K562 (cell line): Measurements from ENCODE around the gene JUNB. TPM values are rescaled to one million over a fixed set of nuclear protein-coding genes. Genes with fewer than 3 reads are reported as not detected.

Experiments
- ATAC-seq: fragments of 200-7000 bp; cut with Tn5 transposase; 3 replicates; pipeline ENCODE4 v1.9.1; 2020; ENCODE audit warnings: moderate library complexity
- BruUV-seq: library from RNA; stranded (reverse); fragments of 400-500 nt; replicated peaks from 2 replicates; lab custom pipeline; 2021; lab: Mats Ljungman, UMichigan
- CTCF ChIA-PET: fragments of 300-600 bp; formaldehyde crosslinking; extraction: SDS; loops from one replicate; lab custom pipeline; 2021; ENCODE audit warnings: low intra/inter-chr PET ratio; lab: Yijun Ruan, JAX
- POLR2A ChIA-PET: fragments of 300-600, 350-650 bp; sonication (Branson Sonifier 250); formaldehyde crosslinking; extraction: SDS; loops from one replicate; lab custom pipeline; 2021; ENCODE audit warnings: antibody characterized with exemption, inconsistent platforms; lab: Yijun Ruan, JAX
- DNase-seq, 4 experiments: peaks; one replicate each; pipeline versions ENCODE4 v3.0.0 to v3.0.0-alpha.2; 2011 to 2018; ENCODE audit warnings: low spot score in 3 of 4, mixed read lengths in 3 of 4; ENCODE audit errors: extremely low read depth in 1 of 4
- FAIRE-seq: peaks from 2 replicates; lab custom pipeline; 2011; peaks lifted over from hg19 to GRCh38; lab: Jason Lieb, UNC
- H2AFZ ChIP-seq: 2 replicates; pipeline ENCODE4 v1.6.0; 2011; ENCODE audit warnings: low read depth, low read length, control low read depth, inconsistent platforms
- H3K27ac ChIP-seq: fragments of 200-600 bp; 3 replicates; pipeline ENCODE4 v1.8.0; 2011; ENCODE audit warnings: low read depth, mild to moderate bottlenecking, control low read depth, inconsistent platforms, low read length, moderate library complexity, mixed read lengths; ENCODE audit errors: extremely low read depth
- H3K27me3 ChIP-seq, 2 experiments: fragments of 300-600 bp in 1 of 2; 2 replicates in 1 of 2; 3 replicates in 1 of 2; pipeline versions ENCODE4 v1.6.0 to v1.8.0; 2011; ENCODE audit warnings: inconsistent platforms in 2 of 2, low read length in 2 of 2, mild to moderate bottlenecking in 1 of 2, mixed read lengths in 1 of 2, moderate library complexity in 1 of 2; ENCODE audit not compliant: control insufficient read depth in 2 of 2, insufficient read depth in 2 of 2
- H3K36me3 ChIP-seq: fragments of 300-600 bp; 3 replicates; pipeline ENCODE4 v1.8.0; 2011; ENCODE audit warnings: mild to moderate bottlenecking, low read length, inconsistent platforms; ENCODE audit not compliant: control insufficient read depth, insufficient read depth
- H3K4me1 ChIP-seq, 2 experiments: fragments of 200-600 bp in 1 of 2; replicated peaks in 1 of 2; 2 replicates in 1 of 2; 3 replicates in 1 of 2; pipeline versions ENCODE4 v1.5.1 to v1.8.0; 2011; ENCODE audit warnings: inconsistent platforms in 2 of 2, low read length in 2 of 2, mild to moderate bottlenecking in 1 of 2, mixed read lengths in 1 of 2, moderate library complexity in 1 of 2; ENCODE audit not compliant: control insufficient read depth in 2 of 2, insufficient read depth in 2 of 2
- H3K4me2 ChIP-seq: 2 replicates; pipeline ENCODE4 v1.6.1; 2011; ENCODE audit warnings: low read length, control low read depth, inconsistent platforms, mixed read lengths; ENCODE audit not compliant: insufficient read depth
- H3K4me3 ChIP-seq: fragments of 200-600 bp; sonication (generic), shearing (Covaris generic); 2 replicates; pipeline ENCODE4 v1.5.1; 2016; ENCODE audit warnings: control low read depth, inconsistent platforms
- H3K79me2 ChIP-seq: fragments of 200-600 bp; 3 replicates; pipeline ENCODE4 v1.8.0; 2011; ENCODE audit warnings: low read length, inconsistent platforms; ENCODE audit not compliant: control insufficient read depth, insufficient read depth
- H3K9ac ChIP-seq, 2 experiments: 2 replicates each; pipeline versions ENCODE4 v1.6.0 to v1.6.1; 2011; ENCODE audit warnings: low read depth in 2 of 2, low read length in 2 of 2, control low read depth in 1 of 2, inconsistent platforms in 1 of 2, mild to moderate bottlenecking in 1 of 2, mixed read lengths in 1 of 2; ENCODE audit not compliant: insufficient read depth in 1 of 2
- H3K9me1 ChIP-seq: one replicate; pipeline ENCODE4 v1.6.0; 2011; ENCODE audit warnings: inconsistent platforms, mild to moderate bottlenecking, low read length, moderate library complexity; ENCODE audit not compliant: control insufficient read depth, insufficient read depth
- H3K9me3 ChIP-seq: replicated peaks from 2 replicates; pipeline ENCODE4 v1.5.1; 2011; ENCODE audit warnings: low read depth, low read length, inconsistent platforms; ENCODE audit not compliant: control insufficient read depth, insufficient read depth
- H4K20me1 ChIP-seq: replicated peaks from 2 replicates; pipeline ENCODE4 v1.6.1; 2011; ENCODE audit warnings: low read length, inconsistent platforms, mixed read lengths; ENCODE audit not compliant: control insufficient read depth, insufficient read depth
- ARID2 ChIP-seq: fragments of 450-650 bp; IDR thresholded peaks from 2 replicates; pipeline ENCODE4 v1.6.1; 2017; ENCODE audit warnings: antibody characterized with exemption, mild to moderate bottlenecking
- DNMT1 ChIP-seq: fragments of 450-650 bp; IDR thresholded peaks from 2 replicates; pipeline ENCODE4 v1.6.1; 2016; ENCODE audit warnings: antibody characterized with exemption, mild to moderate bottlenecking
- FOXK2 ChIP-seq, 2 experiments: fragments of 450-650 bp; IDR thresholded peaks in 1 of 2; conservative IDR thresholded peaks in 1 of 2; 2 replicates each; pipeline ENCODE4 v1.6.1; 2016; ENCODE audit warnings: low read depth in 2 of 2, mild to moderate bottlenecking in 1 of 2
- FOXP4 ChIP-seq: sonication (generic); formaldehyde crosslinking; IDR thresholded peaks from 2 replicates; pipeline ENCODE4 v1.8.0; 2022; ENCODE audit warnings: mild to moderate bottlenecking, missing genetic modification reagents, borderline replicate concordance
- MAFK ChIP-seq: IDR thresholded peaks from 2 replicates; pipeline ENCODE4 v1.6.1; 2011; ENCODE audit warnings: low read length, improper control_type of control experiment
- MAZ ChIP-seq, 2 experiments: fragments of 450-650 bp in 1 of 2; sonication (generic) in 1 of 2; formaldehyde crosslinking; IDR thresholded peaks in 1 of 2; conservative IDR thresholded peaks in 1 of 2; 2 replicates each; pipeline versions ENCODE4 v1.4.0 to v1.5.0; 2020; ENCODE audit warnings: mild to moderate bottlenecking in 1 of 2, missing genetic modification reagents in 1 of 2
- TEAD2 ChIP-seq: fragments of 450-650 bp; IDR thresholded peaks from 2 replicates; pipeline ENCODE4 v1.6.1; 2016; ENCODE audit warnings: missing genetic modification characterization, control low read depth, missing compliant biosample characterization
- ZKSCAN1 ChIP-seq: fragments of 150-350 bp; IDR thresholded peaks from 2 replicates; pipeline ENCODE4 v1.6.1; 2016; ENCODE audit warnings: low read depth, low read length
- ZNF146 ChIP-seq: IDR thresholded peaks from one replicate; pipeline ENCODE4 v1.6.1; 2018; ENCODE audit warnings: missing compliant biosample characterization; ENCODE audit not compliant: unreplicated experiment
- ZNF253 ChIP-seq: fragments of 250-450 bp; sonication (Bioruptor Pico); conservative IDR thresholded peaks from 2 replicates; pipeline ENCODE4 v1.6.1; 2021; ENCODE audit warnings: mild to moderate bottlenecking
- ZNF384 ChIP-seq: IDR thresholded peaks from 2 replicates; pipeline ENCODE4 v1.6.1; 2012; ENCODE audit warnings: low read depth, low read length, improper control_type of control experiment
- ZNF449 ChIP-seq: fragments of 250-450 bp; sonication (Bioruptor Pico); IDR thresholded peaks from 2 replicates; pipeline ENCODE4 v1.8.0; 2022; ENCODE audit warnings: moderate library complexity, mild to moderate bottlenecking, inconsistent platforms
- ZNF551 ChIP-seq: fragments of 250-450 bp; sonication (Bioruptor Pico); IDR thresholded peaks from 2 replicates; pipeline ENCODE4 v1.5.0; 2021; ENCODE audit warnings: mild to moderate bottlenecking, moderate library complexity
- ZNF592 ChIP-seq: fragments of 450-650 bp; IDR thresholded peaks from 2 replicates; pipeline ENCODE4 v1.6.1; 2017; ENCODE audit warnings: antibody characterized with exemption, mild to moderate bottlenecking
- WGBS: fragments of 100-300 bp; shearing (Covaris generic); methylation state at CpG from one replicate; pipeline ENCODE4 v1.1.6; 2016; ENCODE audit warnings: low coverage, mixed read lengths; ENCODE audit not compliant: insufficient coverage; ENCODE audit errors: missing lambda C conversion rate; 5-methylcytosine and 5-hydroxymethylcytosine counted together
- in situ Hi-C: fragments of 300-500 bp; cut with MboI; formaldehyde crosslinking; loops from 4 replicates; pipeline ENCODE4 v1.15.0; 2018; ENCODE audit warnings: inconsistent platforms, mixed read lengths
- intact Hi-C: fragments of 100-400 bp; cut with micrococcal nuclease; formaldehyde crosslinking; loops from 2 replicates; pipeline ENCODE4 v1.14.2; 2022
- polyA plus RNA-seq, 8 experiments: library from polyadenylated mRNA; depleted of rRNA in 4 of 8; stranded (reverse) in 5 of 8; unstranded in 3 of 8; fragments of >200 nt; fragmentation: Nextera tagmentation in 2 of 8; fragmentation: Illumina TruSeq in 1 of 8; extraction: Ambion mirVana in 2 of 8; extraction: Trizol in 1 of 8; gene quantifications; 2 replicates each; pipeline versions ENCODE4 v1.2.1 to v1.2.3, GENCODE V29; 2011 to 2014; ENCODE audit warnings: inconsistent platforms in 1 of 8, missing spikeins in 1 of 8
- total RNA-seq, 7 experiments: library from RNA; depleted of rRNA in 6 of 7; stranded (reverse); fragments of >200 nt in 6 of 7; fragmentation: Illumina TruSeq in 2 of 7; extraction: Trizol in 2 of 7; gene quantifications; 2 replicates each; pipeline versions ENCODE4 v1.2.1 to v1.2.3, GENCODE V29; 2011 to 2021; ENCODE audit warnings: low replicate concordance in 1 of 7

JUNB gene
- total and polyA plus RNA-seq, 9 of the 15 experiments (the other 6 are each of a cell fraction or from before 2014, with no cell fraction given): 0.23 to 88.1 (median 13.1) TPM

GRCh38 chr19:12785431-12786031, 5.8 kb upstream of the JUNB start:
- WGBS: 82% methylated on average over 4 of the region's 4 CpGs
- ChIA-PET CTCF (no interaction called here), POLR2A (no interaction called here)
- Histone ChIP-seq H3K79me2 (peaks cover 5% of the 10 kb centered on the region; the same call in 2 of the 3 replicates), H3K4me2 (peak overlapping the region; percentile 95; the same call in 1 of the 2 replicates), H3K36me3 (no peaks in the 10 kb centered on the region), H3K27ac (peak overlapping the region; percentile 97), H3K9me1 (no peaks in the 10 kb centered on the region), H3K9ac (peak overlapping the region; percentile 73 to 79; a peak in 3 of 4 replicates), H3K27me3 (no peaks in the 10 kb centered on the region), H3K4me1 (peaks cover 70 to 78% of the 10 kb centered on the region in 2 experiments), H3K4me3 (no peak overlapping the region), H3K9me3 (no peaks in the 10 kb centered on the region), H2AFZ (0 out of 2 replicates have a peak overlapping the region, but pooled peaks have one; percentile 10), H4K20me1 (no peaks in the 10 kb centered on the region)
- no peak for DNase-seq
- ATAC-seq: no peak
- FAIRE-seq: peak; percentile 49
- in situ Hi-C loops: no loop called here
- intact Hi-C loops: no loop called here
- BruUV-seq: no TSS peak
- TF ChIP-seq ZNF146 (no peak), ZNF551 (CRISPR knock-in tag) (no peak), ZNF592 (peak; percentile 22; the same call in 1 of the 2 replicates), ZNF449 (0 out of 2 replicates have a peak, but pooled peaks have one; percentile 5), ZKSCAN1 (no peak), ARID2 (0 out of 2 replicates have a peak, but pooled peaks have one; percentile 15), ZNF384 (no peak), FOXK2 (conservative IDR thresholded peaks at IDR 0.05 in 1 of 2, IDR thresholded peaks at IDR 0.05 in 1 of 2; ENCODE audit: low read depth in 2 of 2) (0 out of 4 replicates have a peak, but pooled peaks of 1 of the 2 experiments have one; percentile 17), DNMT1 (no peak), MAZ (CRISPR knock-in tag; conservative IDR thresholded peaks at IDR 0.05 in 1 of 2, IDR thresholded peaks at IDR 0.05 in 1 of 2) (peak in 1 of 2 experiments; percentile 45; a peak in 1 of 4 replicates), FOXP4 (CRISPR knock-in tag) (0 out of 2 replicates have a peak, but pooled peaks have one; percentile 4), MAFK (no peak), TEAD2 (tag) (no peak), ZNF253 (no peak)
